Stimulated activated CD4-positive, alpha-beta T cell treated with anti-CD3 and anti-CD28 coated beads, Interleukin-4, amount 100 ng/mL, for 24 hours (primary cell): Measurements from ENCODE around the gene EPN1.

Experiments
- DNase-seq: peaks from one replicate; pipeline ENCODE4 v3.0.0-alpha.2; 2020

Gene EPN1

DNA sequence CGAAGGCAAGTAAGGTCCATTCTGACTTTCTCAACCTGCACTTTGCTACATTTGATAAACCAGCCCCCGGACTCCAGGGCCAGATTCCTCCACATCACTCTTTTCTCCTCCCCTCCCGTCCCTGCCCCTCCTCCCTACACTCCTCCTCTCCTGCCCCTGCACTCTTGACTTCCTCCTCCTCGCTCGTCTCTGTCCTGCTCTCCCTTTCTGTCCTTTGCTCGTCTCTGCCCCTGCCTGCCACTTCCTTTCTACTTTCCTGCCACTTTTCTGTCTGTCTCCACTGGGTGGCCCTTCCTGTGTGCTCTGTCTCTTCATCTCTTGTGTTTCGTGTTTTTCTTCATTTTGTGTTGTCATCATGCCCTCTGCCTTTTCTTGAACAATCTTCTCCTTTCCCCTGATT is 13.2 kb upstream of the EPN1 start:
- DNase-seq: no peak

DNA sequence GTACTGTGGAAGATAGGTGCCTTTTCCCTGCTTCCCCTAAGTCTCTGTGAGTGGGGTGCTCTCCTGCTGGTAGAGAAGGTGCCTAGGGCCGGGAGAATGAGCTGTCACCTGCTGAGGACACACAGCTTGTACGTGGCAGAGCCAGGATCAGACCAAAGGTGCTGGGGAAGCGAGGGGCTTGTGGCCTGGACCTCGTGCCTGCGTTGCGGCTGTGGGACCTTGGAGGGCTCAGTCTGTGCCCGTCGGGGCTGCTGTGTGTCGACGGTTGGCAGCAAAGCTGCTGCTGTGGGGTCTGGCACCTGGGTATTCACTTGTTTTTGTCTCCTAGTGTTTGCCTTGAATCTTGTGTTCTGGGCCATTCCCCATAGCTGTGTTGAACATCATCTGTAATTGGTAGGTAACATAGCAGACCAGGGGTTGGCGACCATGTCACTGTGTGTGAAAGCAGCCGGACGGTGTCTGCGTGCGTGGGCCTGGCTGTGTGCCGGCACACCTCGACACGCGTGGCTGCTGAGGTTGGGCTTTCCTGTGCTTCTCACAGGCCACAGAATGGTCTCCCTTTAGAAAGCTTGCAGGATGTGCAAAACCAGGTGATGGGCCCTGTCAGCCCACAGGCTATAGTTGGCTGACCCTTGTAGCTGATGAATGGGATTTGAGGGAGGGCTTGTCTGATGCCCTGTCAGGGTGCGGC is 11.0 kb upstream of the EPN1 start:
- DNase-seq: no peak

DNA sequence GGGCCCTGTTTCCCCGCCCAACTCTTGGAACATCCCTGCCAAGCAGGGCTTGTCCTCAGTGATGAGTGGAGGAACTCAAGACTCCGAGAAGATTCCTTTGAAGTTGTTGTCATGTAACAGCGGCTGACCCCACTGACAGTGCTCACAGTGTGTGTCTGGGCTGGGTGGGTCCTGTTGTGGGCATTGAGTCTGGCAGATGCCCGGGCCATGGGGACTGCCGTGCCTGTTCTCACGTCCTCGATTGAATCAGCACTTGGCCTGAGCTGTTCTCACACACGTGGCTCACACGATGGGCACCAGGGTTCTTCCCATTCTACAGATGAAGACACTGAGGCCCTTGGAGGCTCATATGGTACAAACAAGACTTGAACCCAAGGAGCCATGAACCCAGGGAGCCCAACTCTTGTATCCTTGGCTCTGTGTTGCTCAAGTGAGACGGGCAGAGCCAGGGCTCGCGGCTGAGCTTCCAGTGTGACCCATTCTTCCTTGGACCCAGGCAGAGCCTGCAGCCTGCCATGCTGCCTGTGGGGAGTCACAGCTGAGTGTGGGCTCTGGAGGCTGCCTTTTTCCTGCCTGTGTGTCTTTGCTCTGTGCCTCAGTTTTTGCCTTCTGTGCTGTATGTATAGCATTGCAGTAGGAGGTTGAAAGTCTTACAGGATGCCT is 8.6 kb upstream of the EPN1 start:
- no peak for DNase-seq

DNA sequence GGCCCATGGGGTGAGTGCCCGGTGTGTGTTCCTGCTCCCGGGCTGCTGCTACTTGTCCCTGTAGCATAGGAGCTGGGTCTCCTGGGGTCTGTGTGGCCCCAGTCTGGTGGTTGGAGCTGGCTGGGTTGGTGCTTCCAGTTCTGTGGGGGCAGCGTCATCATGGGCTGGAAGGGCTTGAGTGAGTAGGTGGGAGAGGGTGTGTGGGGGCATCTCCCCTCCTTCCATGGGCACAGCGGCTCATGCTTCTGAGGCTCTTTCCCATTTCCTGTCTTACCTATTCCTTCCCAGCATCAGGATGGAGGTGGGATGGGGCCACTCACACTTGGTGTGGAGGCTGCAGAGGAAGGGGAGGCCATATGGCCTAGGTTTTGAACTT is 8.0 kb upstream of the EPN1 start:
- DNase-seq: no peak

DNA sequence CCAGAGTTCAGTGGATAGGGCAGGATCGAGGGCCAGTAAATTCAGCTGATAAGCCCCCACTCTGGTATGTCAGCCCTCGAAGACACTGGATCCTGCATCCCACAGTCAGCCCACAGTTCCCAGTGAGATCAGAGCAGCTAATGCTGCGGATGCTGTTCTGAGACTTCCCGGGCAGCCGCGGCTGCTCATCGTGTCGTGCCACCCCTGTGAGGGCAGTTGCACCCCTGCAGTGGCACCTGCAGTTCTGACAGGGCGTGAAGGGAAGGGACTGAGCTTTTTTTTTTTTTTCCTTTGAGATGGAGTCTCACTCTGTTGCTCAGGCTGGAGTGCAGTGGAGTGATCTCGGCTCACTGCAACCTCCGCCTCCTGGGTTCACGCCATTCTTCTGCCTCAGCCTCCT is 7.5 kb upstream of the EPN1 start:
- no peak for DNase-seq

DNA sequence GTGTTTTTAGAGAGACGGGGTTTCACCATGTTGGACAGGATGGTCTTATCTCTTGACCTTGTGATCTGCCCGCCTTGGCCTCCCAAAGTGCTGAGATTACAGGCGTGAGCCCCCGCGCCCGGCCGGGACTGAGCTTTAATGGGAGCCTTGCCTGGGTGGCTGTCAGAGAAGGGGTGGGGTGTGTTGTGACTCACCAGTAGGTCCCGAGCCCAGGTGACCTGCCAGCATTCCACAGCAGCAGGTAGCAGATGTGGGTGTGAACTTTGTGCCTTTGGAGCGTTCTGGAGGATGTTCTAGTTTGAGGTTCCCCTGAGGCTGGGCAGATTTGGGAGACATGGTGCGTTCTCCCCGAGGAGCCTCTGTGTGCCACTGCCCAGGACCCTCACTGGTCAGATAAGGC is 7.1 kb upstream of the EPN1 start:
- no peak for DNase-seq

DNA sequence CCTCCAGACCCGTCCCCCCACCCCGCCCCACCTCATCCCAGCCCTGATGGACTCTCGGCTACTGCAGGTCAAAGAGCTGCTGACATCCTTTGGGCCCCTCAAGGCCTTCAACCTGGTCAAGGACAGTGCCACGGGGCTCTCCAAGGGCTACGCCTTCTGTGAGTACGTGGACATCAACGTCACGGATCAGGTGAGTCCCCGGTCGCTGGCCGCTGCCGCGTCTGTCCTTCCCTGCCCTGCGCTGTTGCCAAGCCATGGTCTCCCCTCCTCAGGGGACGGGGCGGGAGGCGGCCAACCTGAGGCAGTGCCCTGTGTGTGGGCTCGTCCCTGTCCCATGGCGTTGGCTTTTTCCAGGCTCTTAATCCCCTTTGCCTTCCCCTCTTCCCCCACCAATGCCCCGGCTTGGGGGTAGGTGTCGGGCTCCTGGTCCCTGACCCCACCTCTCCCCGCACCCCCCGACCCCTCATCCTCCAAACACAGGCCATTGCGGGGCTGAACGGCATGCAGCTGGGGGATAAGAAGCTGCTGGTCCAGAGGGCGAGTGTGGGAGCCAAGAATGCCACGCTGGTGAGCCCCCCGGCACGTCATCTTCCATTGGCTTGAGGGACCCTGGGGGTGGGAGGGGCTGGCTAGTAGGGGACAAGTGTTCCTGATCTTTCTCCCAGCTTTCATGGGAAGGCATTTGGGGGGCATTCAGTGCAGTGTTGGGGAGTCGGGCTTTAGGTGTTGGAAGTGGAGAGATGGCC is 6.2 kb upstream of the EPN1 start:
- DNase-seq: no peak

DNA sequence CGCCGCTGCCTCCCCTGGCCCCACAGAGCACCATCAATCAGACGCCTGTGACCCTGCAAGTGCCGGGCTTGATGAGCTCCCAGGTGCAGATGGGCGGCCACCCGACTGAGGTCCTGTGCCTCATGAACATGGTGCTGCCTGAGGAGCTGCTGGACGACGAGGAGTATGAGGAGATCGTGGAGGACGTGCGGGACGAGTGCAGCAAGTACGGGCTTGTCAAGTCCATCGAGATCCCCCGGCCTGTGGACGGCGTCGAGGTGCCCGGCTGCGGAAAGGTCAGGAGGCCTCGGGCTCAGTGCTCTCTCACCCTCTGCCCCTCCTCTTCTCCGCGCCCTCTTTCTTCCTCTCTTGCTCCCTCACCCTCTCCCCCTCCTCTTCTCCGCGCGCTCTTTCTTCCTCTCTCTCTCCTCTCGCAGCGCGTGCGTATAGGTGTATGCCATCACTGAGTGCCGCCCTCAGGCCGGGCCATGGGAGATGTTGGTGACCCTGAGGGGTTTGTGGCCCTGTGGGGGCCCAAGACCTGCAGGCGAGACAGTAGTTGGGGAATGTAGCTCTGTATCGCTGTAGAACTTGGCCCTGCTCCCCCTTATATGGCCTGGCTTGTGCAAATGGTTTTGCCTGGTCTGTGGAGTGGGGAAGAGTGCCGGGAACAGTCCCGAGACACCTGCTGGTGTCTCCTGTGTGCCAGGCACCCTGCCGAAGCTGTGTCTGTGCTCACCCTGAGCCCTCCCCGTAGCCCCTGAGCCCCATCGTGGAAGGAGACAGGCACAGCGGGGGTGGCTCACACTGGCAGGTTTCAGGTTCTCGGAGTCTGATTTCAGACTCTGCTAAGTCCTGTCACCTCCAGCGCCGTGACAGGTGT is 5.4 kb upstream of the EPN1 start:
- DNase-seq: no peak

DNA sequence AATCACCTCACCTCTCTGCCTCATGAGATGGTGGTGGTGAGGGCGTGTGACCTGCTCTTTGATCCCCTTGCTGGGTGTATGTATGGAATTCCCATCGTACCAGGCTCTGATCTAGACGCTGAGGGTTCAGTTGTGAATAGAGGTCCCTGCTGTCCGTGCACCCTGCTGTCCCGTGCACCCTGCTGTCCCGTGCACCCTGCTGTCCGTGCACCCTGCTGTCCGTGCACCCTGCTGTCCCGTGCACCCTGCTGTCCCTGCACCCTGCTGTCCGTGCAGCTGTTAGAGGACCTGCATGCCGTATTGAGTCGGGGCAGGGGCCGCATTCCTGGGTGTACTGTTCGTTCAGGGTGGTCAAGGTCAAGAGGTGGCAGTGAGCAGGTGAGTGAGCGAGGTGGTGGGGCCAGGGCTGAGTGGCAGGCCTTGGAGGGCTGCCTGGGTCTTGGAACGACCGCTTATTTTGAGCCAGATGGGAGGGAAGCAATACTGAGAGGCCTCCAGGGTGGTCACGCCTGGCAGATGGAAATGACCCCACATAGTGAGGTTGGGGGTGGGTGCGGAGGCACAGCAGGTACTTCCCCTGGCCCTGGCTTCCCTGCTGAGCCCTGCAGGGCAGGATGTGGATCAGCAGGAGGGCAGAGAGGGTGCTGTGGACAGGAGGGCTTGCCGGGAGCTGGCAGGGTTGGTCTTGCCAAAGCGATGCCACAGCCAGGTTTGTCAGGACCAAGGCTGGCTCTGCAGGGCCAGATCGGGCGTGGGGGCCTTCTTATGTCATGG is 4.6 kb upstream of the EPN1 start:
- no peak for DNase-seq

DNA sequence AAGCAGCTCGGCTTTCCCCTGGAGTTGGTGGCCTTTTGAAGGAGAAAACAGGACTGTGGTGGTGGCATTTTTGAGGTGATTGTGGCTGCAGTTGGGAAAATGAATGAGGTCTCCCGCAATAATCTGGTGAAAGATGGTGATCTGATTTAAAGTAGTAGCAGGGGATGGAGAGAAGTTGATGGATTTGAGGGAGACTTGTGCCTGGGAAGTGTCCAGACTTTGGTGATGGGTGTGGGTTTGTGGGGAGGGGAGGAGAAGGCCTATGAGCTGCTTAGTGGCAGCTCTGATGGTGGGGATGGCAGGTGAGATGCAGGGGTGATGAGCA is 4.0 kb upstream of the EPN1 start:
- DNase-seq: no peak

DNA sequence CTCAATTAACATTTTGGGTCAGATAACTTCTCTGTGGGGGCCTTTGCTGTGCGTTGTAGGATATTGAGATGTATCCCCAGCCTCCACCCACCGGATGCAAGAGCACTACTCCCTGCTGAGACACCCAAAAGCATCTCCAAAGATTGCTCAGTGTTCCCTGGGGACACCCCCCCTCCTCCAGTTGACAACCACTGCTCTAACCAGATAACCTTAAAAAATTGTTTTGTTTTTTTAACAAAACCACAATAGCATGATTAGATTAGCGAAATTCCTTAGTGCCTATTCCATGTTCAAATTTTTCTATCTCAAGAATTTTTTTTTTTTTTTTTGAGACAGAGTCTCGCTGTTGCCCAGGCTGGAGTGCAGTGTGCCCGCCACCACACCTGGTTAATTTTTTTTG is 2.6 kb upstream of the EPN1 start:
- DNase-seq: no peak

DNA sequence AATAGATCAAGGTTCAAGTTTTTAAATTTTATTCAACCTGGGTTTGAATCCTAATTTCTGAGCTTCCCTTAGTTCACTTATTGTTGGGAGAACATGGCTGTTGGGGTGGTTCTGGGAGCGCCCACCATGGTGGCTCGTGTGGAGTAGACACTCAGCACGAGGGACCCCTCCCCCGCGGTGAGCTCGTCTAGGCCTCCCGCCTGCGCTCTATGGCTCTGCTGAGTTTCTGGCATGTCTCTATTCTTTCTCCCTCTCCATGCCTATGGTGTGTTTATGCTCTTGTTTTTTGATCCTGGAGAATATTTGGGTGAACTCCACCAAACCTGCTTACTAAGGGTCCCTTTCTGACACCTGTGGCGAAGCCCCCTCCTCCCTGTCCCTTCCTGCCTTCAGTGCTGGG is 1.6 kb upstream of the EPN1 start:
- DNase-seq: no peak

DNA sequence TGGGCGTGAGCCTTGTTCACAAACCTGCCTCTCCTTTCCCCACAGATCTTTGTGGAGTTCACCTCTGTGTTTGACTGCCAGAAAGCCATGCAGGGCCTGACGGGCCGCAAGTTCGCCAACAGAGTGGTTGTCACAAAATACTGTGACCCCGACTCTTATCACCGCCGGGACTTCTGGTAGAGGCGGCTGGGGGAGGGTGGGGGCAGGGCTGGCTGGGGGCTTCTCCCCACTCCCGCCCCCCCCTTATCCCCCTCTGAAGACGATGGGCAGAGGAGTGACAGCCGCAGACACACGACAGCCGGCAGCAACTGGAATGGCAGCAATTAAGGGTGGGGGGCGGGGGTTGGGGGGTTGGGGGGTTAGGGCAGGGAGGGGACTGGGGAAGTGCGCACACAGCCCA is 1.1 kb upstream of the EPN1 start:
- DNase-seq: no peak

DNA sequence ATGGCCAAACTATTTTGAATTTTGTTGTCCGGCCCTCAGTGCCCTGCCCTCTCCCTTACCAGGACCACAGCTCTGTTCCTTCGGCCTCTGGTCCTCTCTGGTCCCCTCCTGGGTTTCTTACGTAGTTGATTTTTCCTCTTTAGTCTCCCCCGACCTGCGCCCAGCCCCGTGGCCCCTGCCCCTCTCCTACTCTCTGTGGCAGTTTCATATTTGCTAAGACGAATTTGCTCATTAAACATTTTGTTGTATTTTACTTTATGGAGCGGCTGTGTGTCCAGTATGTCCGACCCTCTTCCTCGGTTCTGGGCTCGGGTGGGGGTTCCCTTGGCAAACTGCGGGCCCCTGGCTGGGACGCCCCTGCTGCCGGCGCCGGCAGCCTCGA is 576 bp upstream of the EPN1 start:
- DNase-seq: no peak

DNA sequence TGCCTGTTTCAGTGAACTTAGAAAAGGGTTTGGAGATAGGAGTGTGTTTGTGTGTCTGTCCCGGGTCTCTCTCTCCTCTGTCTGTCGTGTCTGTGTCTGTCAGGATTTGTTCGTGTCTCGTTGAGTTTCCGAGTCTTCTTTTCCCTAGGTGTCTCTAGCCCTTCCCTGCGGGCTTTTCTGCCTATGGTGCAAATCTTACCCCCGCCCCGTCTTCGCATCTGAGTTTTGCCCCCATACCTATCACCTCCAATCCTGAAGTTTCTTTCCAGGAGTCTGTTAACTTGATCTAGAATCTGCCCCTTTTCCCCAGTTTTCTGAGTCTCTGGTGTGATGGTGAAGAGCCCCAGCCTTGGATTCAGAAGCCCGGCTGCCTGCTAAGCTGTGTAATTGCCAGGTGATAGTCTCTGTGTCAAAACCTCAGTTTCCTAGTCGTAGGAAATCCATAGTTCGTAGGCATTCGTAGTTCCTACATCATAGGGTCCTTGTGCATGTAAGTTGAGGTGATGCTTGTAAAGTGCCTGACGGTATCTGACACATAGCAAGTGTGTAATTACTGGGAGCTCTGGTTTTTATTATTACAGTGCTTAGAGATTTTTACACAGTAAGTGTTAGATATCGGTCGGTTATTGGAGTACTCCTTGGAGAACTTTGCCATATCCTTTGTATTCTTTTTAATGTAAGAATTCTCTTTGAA is 782 bp downstream of the EPN1 start:
- no peak for DNase-seq

DNA sequence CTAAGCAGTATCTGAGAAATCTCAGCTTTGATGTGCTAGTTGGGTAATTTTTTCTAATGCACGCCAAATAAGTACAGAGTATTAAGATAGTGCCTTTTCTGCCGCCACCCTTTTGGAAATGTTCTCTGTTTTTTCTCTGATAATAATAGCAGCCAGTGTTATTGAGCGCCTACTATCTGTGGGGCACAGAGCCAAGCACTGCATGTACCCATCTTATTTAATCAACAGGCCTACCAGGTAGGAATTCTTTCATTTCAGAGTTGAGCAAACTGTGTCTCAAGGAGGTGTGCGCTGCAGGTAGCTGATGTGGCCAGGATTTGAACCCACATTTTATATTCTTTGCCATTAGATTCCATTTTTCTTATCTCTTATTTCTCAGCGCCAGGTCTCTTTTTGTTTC is 1.4 kb downstream of the EPN1 start:
- DNase-seq: no peak

DNA sequence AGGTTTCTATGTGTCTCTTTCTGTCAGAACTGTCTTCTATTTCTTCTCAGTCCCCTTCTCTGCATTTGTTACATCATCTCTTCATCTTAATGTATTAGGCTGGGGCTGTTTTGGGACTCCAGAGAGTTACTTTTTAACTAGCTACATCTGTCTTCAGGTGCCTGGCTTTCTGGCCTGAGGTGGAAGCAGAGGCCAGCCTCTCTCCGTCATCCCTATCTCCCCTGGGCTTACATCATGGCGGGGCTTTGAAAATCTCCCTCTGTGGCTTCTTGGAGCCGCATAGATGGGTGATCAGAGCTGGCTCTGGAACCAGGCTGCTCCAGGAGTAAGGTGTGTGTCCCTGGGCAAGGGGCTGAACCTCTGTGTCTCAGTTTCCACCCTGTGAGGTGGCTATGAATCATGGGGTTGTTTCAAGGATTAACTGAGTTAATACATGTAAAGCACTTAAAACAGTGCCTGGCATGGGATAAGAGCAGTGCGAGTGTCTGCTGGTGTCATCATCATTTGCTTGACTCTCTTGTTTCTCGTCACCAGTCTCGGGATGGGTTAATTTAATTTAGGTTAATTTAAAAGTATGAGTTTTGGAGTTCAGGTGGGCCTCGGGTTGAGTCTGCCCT is 2.0 kb downstream of the EPN1 start:
- DNase-seq: no peak

DNA sequence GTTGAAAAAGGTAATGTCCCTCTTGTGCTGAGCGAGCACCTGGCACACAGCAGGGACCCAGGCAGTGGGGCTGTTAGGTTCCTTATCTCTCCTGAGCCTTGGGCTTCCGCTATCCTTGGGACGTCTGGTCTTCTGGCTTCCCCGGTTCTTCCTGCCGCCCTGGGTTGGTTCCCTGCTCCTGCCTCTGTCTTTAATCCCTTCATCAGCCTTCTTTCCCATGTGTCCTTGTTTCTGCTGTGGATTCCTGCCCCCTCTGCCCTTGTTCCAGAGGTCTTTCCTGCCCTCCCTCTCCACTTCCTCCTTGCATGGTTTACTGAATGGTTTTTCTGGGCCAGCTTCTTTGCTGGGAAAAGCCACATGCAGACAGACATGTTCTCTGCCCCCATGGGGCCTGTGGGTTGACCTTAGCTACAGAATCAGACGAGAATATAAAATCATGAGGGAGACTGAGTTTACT is 2.6 kb downstream of the EPN1 start:
- no peak for DNase-seq

DNA sequence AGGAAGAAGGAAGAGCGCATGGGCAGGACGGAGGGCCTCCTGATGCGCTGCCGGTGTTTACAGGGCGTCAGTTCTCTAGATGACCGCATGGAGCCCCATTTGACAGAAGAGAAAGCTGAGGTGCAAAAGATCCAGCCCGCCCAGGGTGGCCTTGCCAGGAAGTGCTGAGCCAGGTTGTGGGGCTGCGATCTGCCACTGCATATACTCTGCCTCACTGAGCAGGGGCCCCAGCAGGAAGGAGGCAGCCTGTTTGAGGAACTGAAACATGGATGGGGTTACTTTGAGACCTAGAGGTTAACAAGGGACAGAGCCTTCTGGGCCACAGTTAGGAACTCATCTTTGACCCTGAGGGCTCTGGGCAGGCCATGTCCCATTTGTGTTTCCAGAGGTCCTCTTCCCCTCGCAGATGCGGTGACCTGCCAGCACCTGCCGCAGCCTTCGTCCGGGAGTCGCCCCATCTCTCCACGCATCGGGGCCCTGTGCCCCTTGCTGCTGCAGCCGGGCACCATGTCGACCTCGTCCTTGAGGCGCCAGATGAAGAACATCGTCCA is 3.2 kb downstream of the EPN1 start:
- no peak for DNase-seq

DNA sequence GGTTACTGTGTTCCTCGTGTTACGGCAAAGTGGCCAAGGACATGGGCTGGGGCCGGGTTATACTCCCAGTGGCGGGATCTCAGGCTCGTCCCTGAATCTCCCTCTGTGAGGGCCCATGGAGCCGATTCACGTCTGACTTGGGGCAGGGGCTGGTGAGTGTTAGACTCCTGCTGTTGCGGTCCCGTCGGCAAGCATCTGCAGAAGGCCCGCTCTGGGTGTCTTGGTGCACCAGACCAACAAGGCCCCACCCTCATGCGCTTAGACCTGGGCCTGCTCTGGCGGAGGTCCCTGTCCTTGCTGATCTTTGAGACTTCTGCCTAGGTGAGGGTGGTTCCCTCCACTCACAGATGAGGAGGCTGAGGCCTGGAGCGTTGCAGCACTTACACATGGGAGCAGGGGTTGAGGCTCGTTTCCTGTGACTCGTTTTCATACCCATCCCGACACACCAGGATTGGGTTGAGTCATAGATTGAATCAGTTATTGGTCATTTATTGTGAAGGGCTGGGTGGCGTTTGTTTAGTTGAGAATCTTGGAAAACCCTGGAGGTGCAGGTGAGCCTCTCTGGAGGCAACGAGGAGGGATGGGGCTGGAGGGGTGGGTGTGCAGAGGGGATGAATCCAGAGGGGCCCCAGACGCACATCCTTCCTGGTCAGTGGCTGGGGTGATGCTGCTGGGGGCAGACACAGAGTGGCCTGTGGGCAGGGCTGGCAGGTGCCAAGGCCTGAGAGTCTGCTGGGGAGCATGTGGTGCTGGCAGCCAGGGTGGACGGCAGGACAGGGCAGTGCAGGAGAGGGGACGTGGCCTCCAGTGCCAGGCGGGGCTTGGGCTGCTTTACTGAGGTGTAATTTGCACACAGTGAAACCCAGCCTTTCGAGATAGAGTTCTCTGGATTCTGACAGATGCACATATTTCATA is 4.6 kb downstream of the EPN1 start:
- no peak for DNase-seq
